PFSK-1 (cell line): Measurements from ENCODE around the gene ZNF431.

Source experiments
- POLR2AphosphoS5 ChIP-seq: IDR thresholded peaks from 2 replicates; pipeline ENCODE4 v1.6.1; 2012; ENCODE audit warnings: low read depth, mild to moderate bottlenecking, control low read depth, low read length, moderate library complexity
- REST ChIP-seq, 2 experiments: IDR thresholded peaks; 2 replicates each; pipeline versions ENCODE4 v1.6.1 to v1.8.0; 2011 to 2012; ENCODE audit warnings: low read depth in 2 of 2, low read length in 2 of 2, control low read depth in 1 of 2, inconsistent platforms in 1 of 2, mild to moderate bottlenecking in 1 of 2, moderate library complexity in 1 of 2; ENCODE audit not compliant: insufficient read depth in 1 of 2
- TAF1 ChIP-seq: IDR thresholded peaks from 2 replicates; pipeline ENCODE4 v1.6.1; 2012; ENCODE audit warnings: low read length, control low read depth, borderline replicate concordance; ENCODE audit not compliant: insufficient read depth

- TF ChIP-seq POLR2AphosphoS5 (no peak), TAF1 (no peak), REST (IDR thresholded peaks at IDR 0.05; ENCODE audit: insufficient read depth in 1 of 2, low read depth in 2 of 2, low read length in 2 of 2) (no peak)
These were observed 13.9 kb upstream of the ZNF431 start for GRCh38 chr19:21127898-21128297.
